H9 (cell line): ENCODE data around the gene ATXN7. TPM values are rescaled to one million over a fixed set of nuclear protein-coding genes. Genes with fewer than 3 reads are reported as not detected.

ENCODE experiments used
- DNase-seq: peaks from one replicate; pipeline ENCODE4 v3.0.0-alpha.2; 2017
- H2AFZ ChIP-seq: one replicate; pipeline ENCODE4 v1.6.1; 2013; ENCODE audit warnings: mild to moderate bottlenecking, low read length, control low read depth, moderate library complexity
- H2AK5ac ChIP-seq: 2 replicates; pipeline ENCODE4 v1.6.1; 2013; ENCODE audit warnings: low read length, control low read depth, mixed read lengths; ENCODE audit not compliant: insufficient read length
- H2BK120ac ChIP-seq: one replicate; pipeline ENCODE4 v1.6.1; 2013; ENCODE audit warnings: low read depth, mild to moderate bottlenecking, low read length, control low read depth, inconsistent platforms; ENCODE audit not compliant: poor library complexity, severe bottlenecking
- H2BK12ac ChIP-seq: 2 replicates; pipeline ENCODE4 v1.6.1; 2013; ENCODE audit warnings: low read length, control low read depth, mixed read lengths, low read depth; ENCODE audit not compliant: insufficient read length
- H2BK15ac ChIP-seq: 2 replicates; pipeline ENCODE4 v1.6.1; 2013; ENCODE audit warnings: low read depth, low read length, control low read depth
- H2BK20ac ChIP-seq: one replicate; pipeline ENCODE4 v1.6.1; 2013; ENCODE audit warnings: low read depth, mild to moderate bottlenecking, low read length, control low read depth, inconsistent platforms; ENCODE audit not compliant: poor library complexity, severe bottlenecking
- H2BK5ac ChIP-seq: 2 replicates; pipeline ENCODE4 v1.6.1; 2013; ENCODE audit warnings: low read length, control low read depth, mixed read lengths; ENCODE audit not compliant: insufficient read length
- H3K14ac ChIP-seq: 2 replicates; pipeline ENCODE4 v1.6.1; 2013; ENCODE audit warnings: low read length, control low read depth; ENCODE audit not compliant: insufficient read depth
- H3K18ac ChIP-seq: 2 replicates; pipeline ENCODE4 v1.6.1; 2013; ENCODE audit warnings: low read depth, mild to moderate bottlenecking, mixed read lengths, low read length, control low read depth; ENCODE audit not compliant: insufficient read length
- H3K23ac ChIP-seq: 2 replicates; pipeline ENCODE4 v1.6.1; 2013; ENCODE audit warnings: low read length, control low read depth, mixed read lengths, low read depth; ENCODE audit not compliant: insufficient read length
- H3K23me2 ChIP-seq: 2 replicates; pipeline ENCODE4 v1.6.1; 2013; ENCODE audit warnings: low read depth, mild to moderate bottlenecking, mixed read lengths, low read length, control low read depth; ENCODE audit not compliant: insufficient read length, poor library complexity, severe bottlenecking
- H3K27ac ChIP-seq: 2 replicates; pipeline ENCODE4 v1.5.1; 2013; ENCODE audit warnings: low read length, control low read depth, mixed read lengths, low read depth; ENCODE audit not compliant: insufficient read length
- H3K27me3 ChIP-seq: 2 replicates; pipeline ENCODE4 v1.6.1; 2013; ENCODE audit warnings: low read length, control low read depth, inconsistent platforms; ENCODE audit not compliant: insufficient read depth
- H3K4ac ChIP-seq: 2 replicates; pipeline ENCODE4 v1.6.1; 2013; ENCODE audit warnings: low read depth, mild to moderate bottlenecking, control low read depth, inconsistent platforms, low read length, moderate library complexity
- H3K4me1 ChIP-seq: 2 replicates; pipeline ENCODE4 v1.6.1; 2013; ENCODE audit warnings: low read length, control low read depth, inconsistent platforms; ENCODE audit not compliant: insufficient read depth
- H3K4me2 ChIP-seq: 2 replicates; pipeline ENCODE4 v1.6.1; 2013; ENCODE audit warnings: low read length, control low read depth, mixed read lengths; ENCODE audit not compliant: insufficient read length, insufficient read depth
- H3K56ac ChIP-seq: 2 replicates; pipeline ENCODE4 v1.6.1; 2013; ENCODE audit warnings: low read depth, mild to moderate bottlenecking, mixed read lengths, low read length, control low read depth; ENCODE audit not compliant: insufficient read length
- H3K79me1 ChIP-seq: 2 replicates; pipeline ENCODE4 v1.6.1; 2013; ENCODE audit warnings: low read depth, mild to moderate bottlenecking, moderate library complexity, low read length, control low read depth, inconsistent platforms; ENCODE audit not compliant: insufficient read depth, poor library complexity, severe bottlenecking
- H3K79me2 ChIP-seq: 2 replicates; pipeline ENCODE4 v1.6.1; 2013; ENCODE audit warnings: low read length, control low read depth, inconsistent platforms; ENCODE audit not compliant: insufficient read depth
- H3K9ac ChIP-seq: 2 replicates; pipeline ENCODE4 v1.6.1; 2013; ENCODE audit warnings: low read length, control low read depth, mixed read lengths; ENCODE audit not compliant: insufficient read length; ENCODE audit errors: extremely low read depth
- H3K9me3 ChIP-seq: one replicate; pipeline ENCODE4 v1.6.1; 2013; ENCODE audit warnings: low read depth, low read length, inconsistent platforms; ENCODE audit not compliant: control insufficient read depth
- H3T11ph ChIP-seq: one replicate; pipeline ENCODE4 v1.6.1; 2013; ENCODE audit warnings: mild to moderate bottlenecking, low read length, control low read depth, inconsistent platforms
- H4K20me1 ChIP-seq: one replicate; pipeline ENCODE4 v1.6.1; 2013; ENCODE audit not compliant: control insufficient read depth, insufficient read length, insufficient read depth
- H4K5ac ChIP-seq: 2 replicates; pipeline ENCODE4 v1.6.1; 2013; ENCODE audit warnings: low read depth, mild to moderate bottlenecking, mixed read lengths, low read length, control low read depth; ENCODE audit not compliant: insufficient read length
- H4K8ac ChIP-seq: replicated peaks from 2 replicates; pipeline ENCODE4 v1.6.1; 2013; ENCODE audit warnings: low read length, control low read depth, mixed read lengths, low read depth; ENCODE audit not compliant: insufficient read length
- H4K91ac ChIP-seq: 2 replicates; pipeline ENCODE4 v1.6.1; 2013; ENCODE audit warnings: low read depth, mild to moderate bottlenecking, moderate library complexity, mixed read lengths, low read length, control low read depth; ENCODE audit not compliant: insufficient read length
- H3K27ac Mint-ChIP-seq, 3 experiments: 2 replicates in 2 of 3; 3 replicates in 1 of 3; pipeline ENCODE4 v1.8.0; 2020 to 2021; ENCODE audit warnings: mixed read lengths in 3 of 3, mild to moderate bottlenecking in 1 of 3, moderate library complexity in 1 of 3
- H3K27me3 Mint-ChIP-seq: 2 replicates; pipeline ENCODE4 v1.8.0; 2021; ENCODE audit warnings: low read depth, mild to moderate bottlenecking, moderate library complexity, mixed read lengths
- H3K36me3 Mint-ChIP-seq, 3 experiments: 2 replicates in 2 of 3; 3 replicates in 1 of 3; pipeline ENCODE4 v1.8.0; 2020 to 2021; ENCODE audit warnings: low read depth in 3 of 3, mixed read lengths in 3 of 3; ENCODE audit not compliant: insufficient read depth in 1 of 3
- H3K4me1 Mint-ChIP-seq, 2 experiments: 2 replicates each; pipeline ENCODE4 v1.8.0; 2020; ENCODE audit warnings: mixed read lengths in 2 of 2
- H3K4me3 Mint-ChIP-seq, 2 experiments: 2 replicates in 1 of 2; 3 replicates in 1 of 2; pipeline ENCODE4 v1.8.0; 2020 to 2021; ENCODE audit warnings: mild to moderate bottlenecking in 2 of 2, mixed read lengths in 2 of 2, moderate library complexity in 1 of 2
- H3K9me3 Mint-ChIP-seq, 2 experiments: 2 replicates in 1 of 2; 3 replicates in 1 of 2; pipeline ENCODE4 v1.8.0; 2020; ENCODE audit warnings: mild to moderate bottlenecking in 2 of 2, mixed read lengths in 2 of 2, moderate library complexity in 1 of 2
- WGBS: extraction: QIAGEN DNeasy Blood & Tissue Kit; methylation state at CpG from one replicate; pipeline ENCODE4 v1.1.7; 2013; ENCODE audit warnings: missing lambda C conversion rate, low lambda C conversion rate, mixed read lengths; ENCODE audit not compliant: insufficient read length; ENCODE audit errors: extremely low coverage; 5-methylcytosine and 5-hydroxymethylcytosine counted together
- total RNA-seq: library from RNA; stranded (reverse); gene quantifications from 2 replicates; pipeline ENCODE4 v1.2.1, GENCODE V29; 2021
- TF ChIP-seq, protein P1 (sequence below): fragments of 200-600 bp; sonication (generic); conservative IDR thresholded peaks from 3 replicates; pipeline ENCODE4 v1.8.0; 2021; ENCODE audit warnings: antibody characterized with exemption, mild to moderate bottlenecking

Gene ATXN7
- total RNA-seq, 1 experiment from 2014 or later: 21.5 TPM

DNA sequence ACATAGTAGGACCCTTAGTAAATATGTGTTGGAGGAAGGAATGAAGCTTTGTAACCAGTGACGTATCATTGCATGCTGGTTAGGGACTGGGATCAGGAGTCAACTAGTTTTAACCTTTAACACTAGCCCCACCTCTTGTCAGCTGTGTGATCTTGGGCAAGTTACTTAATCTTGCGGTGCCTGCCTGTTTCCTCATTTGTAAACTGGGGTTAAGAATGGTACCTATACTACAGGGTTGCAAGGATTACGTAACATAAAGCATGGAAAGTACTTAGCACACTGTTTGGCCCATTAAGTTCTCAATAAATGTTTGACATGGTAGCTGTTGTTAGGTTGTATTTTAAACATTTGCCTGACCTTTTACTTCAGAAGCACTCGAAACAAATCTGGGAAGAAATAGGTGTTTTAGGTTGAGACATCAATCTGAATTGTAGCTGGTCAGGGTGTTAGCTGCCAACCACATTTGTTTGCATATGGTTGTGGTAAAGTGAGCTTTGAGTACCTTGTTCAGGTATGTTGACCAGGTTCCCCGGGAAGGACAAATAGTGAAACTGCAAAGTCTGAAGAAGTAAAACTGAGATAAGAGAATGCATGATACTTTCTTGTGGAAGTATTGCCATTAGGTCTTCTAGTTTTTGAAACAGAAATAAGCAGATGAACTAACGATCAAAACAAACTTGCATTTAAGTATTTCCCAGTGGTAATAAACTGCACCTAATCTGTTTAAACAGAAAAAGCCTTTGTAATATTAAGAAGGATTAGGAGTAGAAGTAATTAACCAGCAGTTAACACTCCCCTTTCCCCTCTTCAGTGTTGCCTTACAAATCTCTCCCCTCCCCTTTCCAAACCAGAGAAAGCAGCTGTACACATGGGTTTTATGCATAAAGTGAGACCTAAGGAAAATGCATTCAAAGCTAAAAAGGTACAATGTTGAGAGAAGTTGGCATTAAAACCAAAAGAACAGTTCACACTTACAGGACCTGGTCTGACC, 74.3 kb downstream of the ATXN7 start:
- Mint-ChIP-seq H3K27ac (0 out of 7 replicates have a peak overlapping the region, but pooled peaks of 1 of the 3 experiments have one; percentile 25), H3K27me3 (no peaks in the 10 kb centered on the region), H3K9me3 (no peaks in the 10 kb centered on the region), H3K36me3 (no peaks in the 10 kb centered on the region), H3K4me1 (peaks cover 37 to 38% of the 10 kb centered on the region in 2 experiments), H3K4me3 (no peak overlapping the region)
- no peak overlapping the region for H2BK120ac ChIP-seq
- DNase-seq: no peak
- H3K18ac ChIP-seq: no peak overlapping the region
- no peak overlapping the region for H3K4me2 ChIP-seq
- peaks cover 4% of the 10 kb centered on the region; the same call in 1 of the 2 replicates for H3K4me1 ChIP-seq
- no peaks in the 10 kb centered on the region for H4K20me1 ChIP-seq
- no peak overlapping the region for H4K5ac ChIP-seq
- H3K27me3 ChIP-seq: no peaks in the 10 kb centered on the region
- peaks cover 3% of the 10 kb centered on the region for H3K79me1 ChIP-seq
- no peak overlapping the region for H3K23ac ChIP-seq
- H2BK12ac ChIP-seq: no peak overlapping the region
- H4K91ac ChIP-seq: no peak overlapping the region
- H3K56ac ChIP-seq: no peak overlapping the region
- H3K14ac ChIP-seq: no peak overlapping the region
- no peak overlapping the region for H3T11ph ChIP-seq
- no peak overlapping the region for H2BK15ac ChIP-seq
- TF ChIP-seq, protein P1, sequence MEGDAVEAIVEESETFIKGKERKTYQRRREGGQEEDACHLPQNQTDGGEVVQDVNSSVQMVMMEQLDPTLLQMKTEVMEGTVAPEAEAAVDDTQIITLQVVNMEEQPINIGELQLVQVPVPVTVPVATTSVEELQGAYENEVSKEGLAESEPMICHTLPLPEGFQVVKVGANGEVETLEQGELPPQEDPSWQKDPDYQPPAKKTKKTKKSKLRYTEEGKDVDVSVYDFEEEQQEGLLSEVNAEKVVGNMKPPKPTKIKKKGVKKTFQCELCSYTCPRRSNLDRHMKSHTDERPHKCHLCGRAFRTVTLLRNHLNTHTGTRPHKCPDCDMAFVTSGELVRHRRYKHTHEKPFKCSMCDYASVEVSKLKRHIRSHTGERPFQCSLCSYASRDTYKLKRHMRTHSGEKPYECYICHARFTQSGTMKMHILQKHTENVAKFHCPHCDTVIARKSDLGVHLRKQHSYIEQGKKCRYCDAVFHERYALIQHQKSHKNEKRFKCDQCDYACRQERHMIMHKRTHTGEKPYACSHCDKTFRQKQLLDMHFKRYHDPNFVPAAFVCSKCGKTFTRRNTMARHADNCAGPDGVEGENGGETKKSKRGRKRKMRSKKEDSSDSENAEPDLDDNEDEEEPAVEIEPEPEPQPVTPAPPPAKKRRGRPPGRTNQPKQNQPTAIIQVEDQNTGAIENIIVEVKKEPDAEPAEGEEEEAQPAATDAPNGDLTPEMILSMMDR: no peak
- no peak overlapping the region for H4K8ac ChIP-seq
- no CpG with 5 or more reads among the region's 6 CpGs for WGBS
- no peak overlapping the region for H2BK5ac ChIP-seq
- no peak overlapping the region for H2AK5ac ChIP-seq
- H3K27ac ChIP-seq: no peak overlapping the region
- no peak overlapping the region for H3K9ac ChIP-seq
- no peaks in the 10 kb centered on the region for H3K9me3 ChIP-seq
- no peaks in the 10 kb centered on the region for H3K23me2 ChIP-seq
- no peak overlapping the region for H2AFZ ChIP-seq
- no peak overlapping the region for H2BK20ac ChIP-seq
- no peak overlapping the region for H3K4ac ChIP-seq
- H3K79me2 ChIP-seq: no peaks in the 10 kb centered on the region
